ENCODE results near the gene DNAL1. TPM values are rescaled to one million over a fixed set of nuclear protein-coding genes. Genes with fewer than 3 reads are reported as not detected.

DNAL1 gene
- total and polyA plus RNA-seq, 9 of the 15 experiments (the other 6 are each of a cell fraction or from before 2014, with no cell fraction given), result 1.6 to 11.7 (median 4.8) TPM

DNA sequence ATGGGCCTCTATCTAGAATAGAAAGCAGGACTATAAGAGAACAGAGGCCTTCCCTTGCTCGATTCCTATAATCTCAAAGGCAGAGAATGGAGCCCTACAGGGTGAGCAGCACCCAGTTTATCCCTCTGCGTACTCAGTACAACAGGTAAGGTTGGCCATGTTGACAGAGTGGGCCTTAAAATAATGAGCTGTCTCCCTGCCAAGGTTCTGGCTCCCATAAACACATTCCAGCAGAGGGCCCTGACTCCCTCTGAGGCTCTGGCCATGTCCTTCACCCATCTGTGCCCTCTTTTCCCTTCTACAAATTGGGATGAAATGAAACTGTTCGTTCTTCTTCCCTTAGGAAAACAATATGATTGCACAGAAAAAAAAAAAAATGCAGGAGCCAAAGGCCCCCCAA, 86.3 kb downstream of the DNAL1 start:
- DNase-seq (ENCODE audit: extremely low read depth in 1 of 4, low spot score in 3 of 4) (no peak), FAIRE-seq (no peak), ATAC-seq (no peak)
- Histone ChIP-seq H3K4me3 (no peak overlapping the region), H3K9me1 (ENCODE audit: control insufficient read depth, insufficient read depth, low read length) (no peaks in the 10 kb centered on the region), H3K36me3 (ENCODE audit: control insufficient read depth, insufficient read depth, low read length) (peaks cover 76% of the 10 kb centered on the region), H3K27me3 (ENCODE audit: control insufficient read depth in 2 of 2, insufficient read depth in 2 of 2, low read length in 2 of 2) (no peaks in the 10 kb centered on the region), H3K27ac (ENCODE audit: extremely low read depth, low read depth, low read length) (no peak overlapping the region; the same call in 2 of the 3 replicates), H4K20me1 (replicated peaks; ENCODE audit: control insufficient read depth, insufficient read depth, low read length) (no peaks in the 10 kb centered on the region), H3K79me2 (ENCODE audit: control insufficient read depth, insufficient read depth, low read length) (peaks cover 42% of the 10 kb centered on the region), H3K4me1 (replicated peaks in 1 of 2; ENCODE audit: control insufficient read depth in 2 of 2, insufficient read depth in 2 of 2, low read length in 2 of 2) (peaks cover 27 to 30% of the 10 kb centered on the region in 2 experiments), H3K9me3 (replicated peaks; ENCODE audit: control insufficient read depth, insufficient read depth, low read depth, low read length) (no peaks in the 10 kb centered on the region), H2AFZ (ENCODE audit: low read depth, low read length) (no peak overlapping the region), H3K4me2 (ENCODE audit: insufficient read depth, low read length) (no peak overlapping the region), H3K9ac (ENCODE audit: insufficient read depth in 1 of 2, low read depth in 2 of 2, low read length in 2 of 2) (no peak overlapping the region)
- POLR2A ChIA-PET, result interaction anchor here (1.0 to 1.5 kb wide), 4 partner anchors 10 to 55 kb away, joined by 3 to 13 read pairs (median 4); no protein-coding TSS in a partner anchor
- TF ChIP-seq ZSCAN29 (IDR thresholded peaks at IDR 0.05) (no peak), ZNF583 (CRISPR knock-in tag; IDR thresholded peaks at IDR 0.05) (no peak), CBX5 (IDR thresholded peaks at IDR 0.05; ENCODE audit: borderline replicate concordance, low read depth) (no peak), SP2 (IDR thresholded peaks at IDR 0.05; ENCODE audit: extremely low read depth, low read depth, low read length, poor library complexity, severe bottlenecking) (no peak), TEAD2 (tag; IDR thresholded peaks at IDR 0.05) (no peak), PCBP1 (IDR thresholded peaks at IDR 0.05; ENCODE audit: low read depth, low read length, poor library complexity, severe bottlenecking) (no peak), ETV5 (CRISPR knock-in tag; IDR thresholded peaks at IDR 0.05; ENCODE audit: low read depth) (no peak), RAD51 (IDR thresholded peaks at IDR 0.05; ENCODE audit: borderline replicate concordance, low read depth) (no peak), ZEB2 (IDR thresholded peaks at IDR 0.05) (no peak)
- BruUV-seq (replicated peaks), result no TSS peak
- 88% methylated on average over 3 of the region's 3 CpGs for WGBS (ENCODE audit: insufficient coverage, low coverage, missing lambda C conversion rate)
- intact Hi-C loops (cut with micrococcal nuclease), result no loop called here
- CTCF ChIA-PET (ENCODE audit: low intra/inter-chr PET ratio), result interaction anchor here (0.7 kb wide), 1 partner anchor 96 kb away, joined by 3 read pairs; no protein-coding TSS in a partner anchor
- in situ Hi-C loops (cut with MboI), result no loop called here

Data from K562 (cell line).